ENCODE data around the gene ATP11B. TPM values are rescaled to one million over a fixed set of nuclear protein-coding genes. Genes with fewer than 3 reads are reported as not detected.

ATP11B gene
- total and polyA plus RNA-seq, 2 of the 8 experiments (the other 6 are each of a cell fraction or from before 2014, with no cell fraction given): 5.1 to 26.5 TPM

DNA sequence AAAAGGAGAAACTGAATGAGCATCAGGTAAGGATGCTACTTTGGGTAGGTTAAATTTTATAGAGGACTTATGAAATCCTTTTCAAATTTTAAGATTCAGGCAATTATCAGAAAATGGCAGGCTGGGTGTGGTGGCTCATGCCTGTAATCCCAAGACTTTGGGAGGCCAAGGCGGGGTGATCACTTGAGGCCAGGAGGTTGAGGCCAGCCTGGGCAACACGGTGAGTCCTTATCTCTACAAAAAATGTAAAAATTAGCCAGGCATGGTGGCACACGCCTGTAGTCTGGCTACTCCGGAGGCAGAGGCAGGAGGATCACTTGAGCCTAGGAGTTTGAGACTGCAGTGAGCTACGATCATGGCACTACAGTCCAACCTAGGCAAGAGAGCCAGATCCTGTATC lies 163.9 kb downstream of the ATP11B start:
- CTCF ChIA-PET (ENCODE audit: partially characterized antibody): interaction anchor here (1.3 kb wide), 1 partner anchor 12 kb away, joined by 4 read pairs; no protein-coding TSS in a partner anchor
- no peak for DNase-seq (ENCODE audit: low read depth in 1 of 2, low spot score in 2 of 2)
- H2AK5ac ChIP-seq (ENCODE audit: low read depth, low read length): no peak overlapping the region
- H4K20me1 ChIP-seq (replicated peaks in 1 of 2; ENCODE audit: control insufficient read depth in 1 of 2, insufficient read depth in 2 of 2, low read length in 2 of 2): no peaks in the 10 kb centered on the region
- no peaks in the 10 kb centered on the region for H3K27me3 ChIP-seq (replicated peaks in 1 of 4; ENCODE audit: control insufficient read depth in 3 of 4, extremely low read depth in 1 of 4, insufficient read depth in 3 of 4, low read length in 3 of 4)
- H2BK15ac ChIP-seq (ENCODE audit: low read length): no peak overlapping the region
- WGBS, 2 experiments (ENCODE audit: extremely low coverage in 1 of 2, insufficient coverage in 1 of 2, insufficient read length in 1 of 2, insufficient replicate concordance in 2 of 2, low coverage in 1 of 2, low lambda C conversion rate in 2 of 2, missing lambda C conversion rate in 1 of 2): 94% methylated on average over 5 of the region's 5 CpGs; no CpG with 5 or more reads in 1 of the 2 experiments
- POLR2A ChIA-PET (ENCODE audit: partially characterized antibody): no interaction called here
- no peak overlapping the region for H4K5ac ChIP-seq (ENCODE audit: insufficient read length, low read depth, low read length)
- no peak overlapping the region for H4K8ac ChIP-seq (ENCODE audit: extremely low read depth, insufficient read depth, low read length)
- no peak overlapping the region for H2BK120ac ChIP-seq (replicated peaks; ENCODE audit: low read depth, low read length)
- no peak overlapping the region for H2BK12ac ChIP-seq (ENCODE audit: low read depth, low read length)
- H3K9ac ChIP-seq (replicated peaks in 1 of 4; ENCODE audit: extremely low read depth in 1 of 4, low read depth in 3 of 4, low read length in 3 of 4): no peak overlapping the region
- peaks cover 0 to 6% of the 10 kb centered on the region in 2 experiments; a peak in 1 of 4 replicates for H3K9me3 ChIP-seq (ENCODE audit: insufficient read depth in 2 of 2, low read depth in 1 of 2, low read length in 1 of 2)
- FAIRE-seq: no peak
- H3K23me2 ChIP-seq (ENCODE audit: low read depth, low read length): no peaks in the 10 kb centered on the region
- H3K79me2 ChIP-seq (ENCODE audit: control insufficient read depth in 1 of 2, insufficient read depth in 2 of 2, low read length in 2 of 2): 0 out of 4 replicates have a peak, but pooled peaks cover 0 to 4% of the 10 kb centered on the region in 2 experiments
- no peak overlapping the region for H2BK5ac ChIP-seq (ENCODE audit: low read depth, low read length)
- H2AFZ ChIP-seq (ENCODE audit: low read length): no peak overlapping the region
- peaks cover 0 to 4% (median 3%) of the 10 kb centered on the region in 4 experiments; a peak in 4 of 7 replicates for H3K4me1 ChIP-seq (replicated peaks in 1 of 4; ENCODE audit: control insufficient read depth in 3 of 4, insufficient read depth in 4 of 4, low read length in 3 of 4)
- H3K56ac ChIP-seq (replicated peaks; ENCODE audit: insufficient read length, low read depth, low read length): no peak overlapping the region
- H3K4ac ChIP-seq (replicated peaks; ENCODE audit: insufficient read length, low read depth, low read length): no peak overlapping the region
- no peak overlapping the region for H3K27ac ChIP-seq (ENCODE audit: low read depth, low read length)
- H4K91ac ChIP-seq (replicated peaks; ENCODE audit: insufficient read length, low read length): no peak overlapping the region
- H3K36me3 ChIP-seq (ENCODE audit: control insufficient read depth in 2 of 4, insufficient read depth in 4 of 4, low read length in 3 of 4): peaks cover 0 to 35% (median 4%) of the 10 kb centered on the region in 4 experiments; a peak in 5 of 8 replicates
- no peak overlapping the region for H3K23ac ChIP-seq (ENCODE audit: insufficient read length)
- H3K4me3 ChIP-seq (ENCODE audit: extremely low read depth in 1 of 4, insufficient read depth in 2 of 4, low read depth in 3 of 4, low read length in 4 of 4): no peak overlapping the region
- no peaks in the 10 kb centered on the region for H3K79me1 ChIP-seq (ENCODE audit: low read depth, low read length)
- H2BK20ac ChIP-seq (ENCODE audit: low read length): no peak overlapping the region
- H3K18ac ChIP-seq (ENCODE audit: extremely low read depth, low read length): no peak overlapping the region
- H3K14ac ChIP-seq (ENCODE audit: insufficient read length): no peak overlapping the region
- no peak overlapping the region for H3K4me2 ChIP-seq (ENCODE audit: insufficient read depth in 1 of 2, low read depth in 2 of 2, low read length in 2 of 2)
- TF ChIP-seq BCL11A (IDR thresholded peaks at IDR 0.05; ENCODE audit: low read depth in 2 of 2, low read length in 2 of 2) (no peak), SIX5 (IDR thresholded peaks at IDR 0.05; ENCODE audit: low read depth, low read length) (no peak), EZH2 (IDR thresholded peaks at IDR 0.05; ENCODE audit: low read depth, low read length, severe bottlenecking) (no peak), KDM5A (IDR thresholded peaks at IDR 0.05; ENCODE audit: low read length) (no peak), SRF (IDR thresholded peaks at IDR 0.05; ENCODE audit: low read depth, low read length) (no peak), CTBP2 (IDR thresholded peaks at IDR 0.05; ENCODE audit: borderline replicate concordance, insufficient read depth, insufficient read length, low read length) (no peak), KDM1A (IDR thresholded peaks at IDR 0.05; ENCODE audit: borderline replicate concordance, low read length) (no peak), CHD2 (IDR thresholded peaks at IDR 0.05; ENCODE audit: low read length) (no peak)
- TF ChIP-seq, protein P1, sequence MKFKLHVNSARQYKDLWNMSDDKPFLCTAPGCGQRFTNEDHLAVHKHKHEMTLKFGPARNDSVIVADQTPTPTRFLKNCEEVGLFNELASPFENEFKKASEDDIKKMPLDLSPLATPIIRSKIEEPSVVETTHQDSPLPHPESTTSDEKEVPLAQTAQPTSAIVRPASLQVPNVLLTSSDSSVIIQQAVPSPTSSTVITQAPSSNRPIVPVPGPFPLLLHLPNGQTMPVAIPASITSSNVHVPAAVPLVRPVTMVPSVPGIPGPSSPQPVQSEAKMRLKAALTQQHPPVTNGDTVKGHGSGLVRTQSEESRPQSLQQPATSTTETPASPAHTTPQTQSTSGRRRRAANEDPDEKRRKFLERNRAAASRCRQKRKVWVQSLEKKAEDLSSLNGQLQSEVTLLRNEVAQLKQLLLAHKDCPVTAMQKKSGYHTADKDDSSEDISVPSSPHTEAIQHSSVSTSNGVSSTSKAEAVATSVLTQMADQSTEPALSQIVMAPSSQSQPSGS (IDR thresholded peaks at IDR 0.05; ENCODE audit: low read length): no peak

Data from H1 (cell line).